ENCODE measurements around the gene REEP6.

The REEP6 gene

GRCh38 chr19:1483131-1483978 lies 7.6 kb upstream of the REEP6 start:
- H2BK12ac ChIP-seq (ENCODE audit: low read length): peak overlapping the region; percentile 41
- no CpG with 5 or more reads among the region's 77 CpGs for WGBS, 2 donors (ENCODE audit: extremely low coverage in 2 of 2, insufficient read length in 2 of 2, insufficient replicate concordance in 1 of 2)
- H3K4me3 ChIP-seq (ENCODE audit: low read length in 2 of 2): peak overlapping the region in 1 of 2 donors; percentile 54
- H3K9ac ChIP-seq (ENCODE audit: low read depth, low read length, poor library complexity): no peak overlapping the region
- peaks cover 0 to 3% of the 10 kb centered on the region in 2 donors for H3K4me1 ChIP-seq (ENCODE audit: control insufficient read depth in 2 of 2, insufficient read depth in 1 of 2, low read depth in 1 of 2, low read length in 2 of 2)
- no peak overlapping the region for H3K4ac ChIP-seq (ENCODE audit: low read length)
- no peak overlapping the region for H2BK5ac ChIP-seq (ENCODE audit: low read length)
- no peak overlapping the region for H4K8ac ChIP-seq (ENCODE audit: low read depth, low read length)
- H2AK5ac ChIP-seq (ENCODE audit: low read depth, low read length): peak overlapping the region; percentile 81
- H3K14ac ChIP-seq (ENCODE audit: low read length): no peak overlapping the region
- no peaks in the 10 kb centered on the region for H3K9me3 ChIP-seq (replicated peaks in 1 of 2; ENCODE audit: control insufficient read depth in 2 of 2, insufficient read depth in 1 of 2, low read depth in 1 of 2, low read length in 2 of 2)
- no peaks in the 10 kb centered on the region for H3K27me3 ChIP-seq (ENCODE audit: control insufficient read depth in 3 of 3, insufficient read depth in 3 of 3, low read depth in 1 of 3, low read length in 3 of 3)
- no peak overlapping the region for H4K91ac ChIP-seq (ENCODE audit: low read depth, low read length, poor library complexity)
- no peak overlapping the region for H2BK15ac ChIP-seq (ENCODE audit: low read length)
- H3K23ac ChIP-seq (ENCODE audit: low read depth, low read length, poor library complexity): peak overlapping the region; percentile 65
- H3K36me3 ChIP-seq (replicated peaks in 1 of 2; ENCODE audit: control insufficient read depth in 2 of 2, insufficient read depth in 2 of 2, low read length in 2 of 2): no peaks in the 10 kb centered on the region
- no peak overlapping the region for H2AFZ ChIP-seq (ENCODE audit: low read length)
- H3K27ac ChIP-seq (replicated peaks; ENCODE audit: low read length): no peak overlapping the region
- H3K4me2 ChIP-seq (ENCODE audit: insufficient read depth, low read length, poor library complexity, severe bottlenecking): no peak overlapping the region
- peaks cover 12% of the 10 kb centered on the region for H3K79me1 ChIP-seq (ENCODE audit: low read depth, low read length)
- no peak for DNase-seq (ENCODE audit: low spot score)
- H2BK120ac ChIP-seq (ENCODE audit: low read depth, low read length): no peak overlapping the region
- H3K18ac ChIP-seq (ENCODE audit: low read length): peak overlapping the region; percentile 64

- no peak overlapping the region for H2AFZ ChIP-seq (ENCODE audit: low read length)
- no peak overlapping the region for H3K4me3 ChIP-seq (ENCODE audit: low read length in 2 of 2)
Observed at GRCh38 chr19:1483979-1484428, 7.0 kb upstream of the REEP6 start.

GRCh38 chr19:1486720-1487575 lies 4.0 kb upstream of the REEP6 start:
- H3K4me1 ChIP-seq (ENCODE audit: control insufficient read depth in 2 of 2, insufficient read depth in 1 of 2, low read depth in 1 of 2, low read length in 2 of 2): peaks cover 11 to 13% of the 10 kb centered on the region in 2 donors
- H3K9ac ChIP-seq (ENCODE audit: low read depth, low read length, poor library complexity): peak overlapping the region; percentile 78
- H4K91ac ChIP-seq (ENCODE audit: low read depth, low read length, poor library complexity): no peak overlapping the region
- peak overlapping the region; percentile 10 for H2BK12ac ChIP-seq (ENCODE audit: low read length)
- H3K9me3 ChIP-seq (replicated peaks in 1 of 2; ENCODE audit: control insufficient read depth in 2 of 2, insufficient read depth in 1 of 2, low read depth in 1 of 2, low read length in 2 of 2): no peaks in the 10 kb centered on the region
- H2BK120ac ChIP-seq (ENCODE audit: low read depth, low read length): no peak overlapping the region
- H2BK15ac ChIP-seq (ENCODE audit: low read length): peak overlapping the region; percentile 75
- no peak overlapping the region for H2AFZ ChIP-seq (ENCODE audit: low read length)
- H3K36me3 ChIP-seq (replicated peaks in 1 of 2; ENCODE audit: control insufficient read depth in 2 of 2, insufficient read depth in 2 of 2, low read length in 2 of 2): no peaks in the 10 kb centered on the region
- H3K4me2 ChIP-seq (ENCODE audit: insufficient read depth, low read length, poor library complexity, severe bottlenecking): no peak overlapping the region
- H3K27ac ChIP-seq (replicated peaks; ENCODE audit: low read length): no peak overlapping the region
- no peak overlapping the region for H2BK5ac ChIP-seq (ENCODE audit: low read length)
- H3K14ac ChIP-seq (ENCODE audit: low read length): no peak overlapping the region
- DNase-seq (ENCODE audit: low spot score): no peak
- H3K23ac ChIP-seq (ENCODE audit: low read depth, low read length, poor library complexity): no peak overlapping the region
- H2AK5ac ChIP-seq (ENCODE audit: low read depth, low read length): peak overlapping the region; percentile 90
- H4K8ac ChIP-seq (ENCODE audit: low read depth, low read length): peak overlapping the region; percentile 48
- no CpG with 5 or more reads among the region's 56 CpGs for WGBS, 2 donors (ENCODE audit: extremely low coverage in 2 of 2, insufficient read length in 2 of 2, insufficient replicate concordance in 1 of 2)
- peaks cover 3 to 9% (median 8%) of the 10 kb centered on the region in 3 experiments for H3K27me3 ChIP-seq (ENCODE audit: control insufficient read depth in 3 of 3, insufficient read depth in 3 of 3, low read depth in 1 of 3, low read length in 3 of 3)
- peak overlapping the region; percentile 37 for H3K4ac ChIP-seq (ENCODE audit: low read length)
- H3K18ac ChIP-seq (ENCODE audit: low read length): no peak overlapping the region
- H3K4me3 ChIP-seq (ENCODE audit: low read length in 2 of 2): no peak overlapping the region
- peaks cover 7% of the 10 kb centered on the region for H3K79me1 ChIP-seq (ENCODE audit: low read depth, low read length)

More at GRCh38 chr19:1483979-1484428, 7.0 kb upstream of the REEP6 start:
- no peak for DNase-seq (ENCODE audit: low spot score)
- Histone ChIP-seq H4K91ac (ENCODE audit: low read depth, low read length, poor library complexity) (no peak overlapping the region), H3K27ac (replicated peaks; ENCODE audit: low read length) (no peak overlapping the region), H3K36me3 (replicated peaks in 1 of 2; ENCODE audit: control insufficient read depth in 2 of 2, insufficient read depth in 2 of 2, low read length in 2 of 2) (no peaks in the 10 kb centered on the region), H2AK5ac (ENCODE audit: low read depth, low read length) (no peak overlapping the region), H2BK5ac (ENCODE audit: low read length) (no peak overlapping the region), H3K4ac (ENCODE audit: low read length) (no peak overlapping the region), H3K9me3 (replicated peaks in 1 of 2; ENCODE audit: control insufficient read depth in 2 of 2, insufficient read depth in 1 of 2, low read depth in 1 of 2, low read length in 2 of 2) (no peaks in the 10 kb centered on the region), H2BK120ac (ENCODE audit: low read depth, low read length) (no peak overlapping the region), H2BK12ac (ENCODE audit: low read length) (no peak overlapping the region), H3K79me1 (ENCODE audit: low read depth, low read length) (peaks cover 10% of the 10 kb centered on the region), H3K23ac (ENCODE audit: low read depth, low read length, poor library complexity) (no peak overlapping the region), H3K4me1 (ENCODE audit: control insufficient read depth in 2 of 2, insufficient read depth in 1 of 2, low read depth in 1 of 2, low read length in 2 of 2) (no peaks in the 10 kb centered on the region), H3K9ac (ENCODE audit: low read depth, low read length, poor library complexity) (no peak overlapping the region), H4K8ac (ENCODE audit: low read depth, low read length) (no peak overlapping the region), H3K4me2 (ENCODE audit: insufficient read depth, low read length, poor library complexity, severe bottlenecking) (no peak overlapping the region), H3K27me3 (ENCODE audit: control insufficient read depth in 3 of 3, insufficient read depth in 3 of 3, low read depth in 1 of 3, low read length in 3 of 3) (no peaks in the 10 kb centered on the region), H2BK15ac (ENCODE audit: low read length) (no peak overlapping the region), H3K18ac (ENCODE audit: low read length) (no peak overlapping the region), H3K14ac (ENCODE audit: low read length) (no peak overlapping the region)
- no CpG with 5 or more reads among the region's 23 CpGs for WGBS, 2 donors (ENCODE audit: extremely low coverage in 2 of 2, insufficient read length in 2 of 2, insufficient replicate concordance in 1 of 2)

Measured in neuronal stem cell (in vitro differentiated cells).